Keratinocyte (primary cell): ENCODE results near the gene POFUT2.

Experiments
- EZH2 ChIP-seq: IDR thresholded peaks from one replicate; pipeline ENCODE4 v1.6.1; 2012; ENCODE audit warnings: inconsistent platforms, mild to moderate bottlenecking, low read length, moderate library complexity
- TF ChIP-seq, protein P1 (sequence below), 3 experiments: IDR thresholded peaks in 1 of 3; conservative IDR thresholded peaks in 1 of 3; optimal IDR thresholded peaks in 1 of 3; 2 replicates in 2 of 3; 3 replicates in 1 of 3; pipeline versions ENCODE3 to v1.5.1; 2011; ENCODE audit warnings: low read length in 3 of 3, mild to moderate bottlenecking in 3 of 3, moderate library complexity in 2 of 3, control low read depth in 1 of 3, inconsistent platforms in 1 of 3; ENCODE audit not compliant: insufficient read depth in 2 of 3; ENCODE audit errors: extremely low read depth in 1 of 3

DNA sequence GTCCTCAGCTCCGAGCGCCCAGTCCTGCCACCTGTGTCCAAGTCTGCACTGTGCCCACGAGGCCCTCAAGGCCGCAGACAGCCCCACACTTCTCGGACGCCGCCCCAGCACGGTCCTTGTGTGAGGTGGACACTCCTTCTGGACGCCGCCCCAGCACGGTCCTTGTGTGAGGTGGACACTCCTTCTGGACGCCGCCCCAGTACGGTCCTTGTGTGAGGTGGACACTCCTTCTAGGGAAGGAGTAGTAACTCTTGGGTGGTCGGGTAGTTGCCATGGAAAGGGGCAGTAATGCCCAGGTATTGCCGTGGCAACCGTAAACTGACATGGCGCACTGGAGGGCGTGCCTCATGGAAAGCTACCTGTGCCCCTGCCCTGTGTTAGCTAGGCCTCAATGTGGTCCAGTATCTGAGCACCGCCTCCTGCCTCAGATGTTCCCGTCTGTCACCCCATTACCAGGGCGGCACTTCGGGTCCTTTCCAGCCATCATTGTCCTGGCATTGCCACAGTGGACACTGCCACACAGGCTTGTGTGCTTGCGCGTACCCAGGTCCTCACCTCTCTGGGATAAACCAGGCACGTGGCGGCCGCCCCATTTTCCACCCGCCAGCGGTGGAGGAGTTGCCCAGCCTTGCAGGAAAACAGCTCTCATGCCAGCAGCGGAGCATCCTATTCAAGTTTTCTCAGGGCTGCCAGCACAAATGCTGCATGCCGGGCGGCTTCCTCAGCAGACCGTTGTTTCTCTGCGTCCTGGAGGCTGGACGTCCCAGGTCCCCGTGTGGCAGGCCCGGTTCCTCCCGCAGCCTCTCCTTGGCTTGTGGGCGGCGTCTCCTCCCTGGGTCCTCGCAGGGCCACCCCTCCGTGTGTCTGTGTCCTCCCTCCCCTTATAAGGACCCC, 40.8 kb upstream of the POFUT2 start:
- no peak for TF ChIP-seq EZH2
- TF ChIP-seq, protein P1, sequence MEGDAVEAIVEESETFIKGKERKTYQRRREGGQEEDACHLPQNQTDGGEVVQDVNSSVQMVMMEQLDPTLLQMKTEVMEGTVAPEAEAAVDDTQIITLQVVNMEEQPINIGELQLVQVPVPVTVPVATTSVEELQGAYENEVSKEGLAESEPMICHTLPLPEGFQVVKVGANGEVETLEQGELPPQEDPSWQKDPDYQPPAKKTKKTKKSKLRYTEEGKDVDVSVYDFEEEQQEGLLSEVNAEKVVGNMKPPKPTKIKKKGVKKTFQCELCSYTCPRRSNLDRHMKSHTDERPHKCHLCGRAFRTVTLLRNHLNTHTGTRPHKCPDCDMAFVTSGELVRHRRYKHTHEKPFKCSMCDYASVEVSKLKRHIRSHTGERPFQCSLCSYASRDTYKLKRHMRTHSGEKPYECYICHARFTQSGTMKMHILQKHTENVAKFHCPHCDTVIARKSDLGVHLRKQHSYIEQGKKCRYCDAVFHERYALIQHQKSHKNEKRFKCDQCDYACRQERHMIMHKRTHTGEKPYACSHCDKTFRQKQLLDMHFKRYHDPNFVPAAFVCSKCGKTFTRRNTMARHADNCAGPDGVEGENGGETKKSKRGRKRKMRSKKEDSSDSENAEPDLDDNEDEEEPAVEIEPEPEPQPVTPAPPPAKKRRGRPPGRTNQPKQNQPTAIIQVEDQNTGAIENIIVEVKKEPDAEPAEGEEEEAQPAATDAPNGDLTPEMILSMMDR (optimal IDR thresholded peaks at IDR 0.05 in 1 of 3, IDR thresholded peaks at IDR 0.05 in 1 of 3, conservative IDR thresholded peaks at IDR 0.05 in 1 of 3; ENCODE audit: extremely low read depth in 1 of 3, insufficient read depth in 2 of 3, low read length in 3 of 3), result no peak
